Measurements from ENCODE around the gene C8G. TPM values are rescaled to one million over a fixed set of nuclear protein-coding genes. Genes with fewer than 3 reads are reported as not detected.

C8G gene
- total RNA-seq (2021; ENCODE audit: unreplicated experiment) = 2.9 TPM
- polyA plus RNA-seq (2012; ENCODE audit: insufficient read length) = 2.8 TPM
- percentile 29 among the genes with signal in this experiment for Bru-seq, nascent RNA
- BruChase-seq, experiment 1, labeled RNA remaining after a 2-hour chase = percentile 58 among the genes with signal in this experiment
- percentile 70 among the genes with signal in this experiment for BruChase-seq, experiment 2, labeled RNA remaining after a 6-hour chase
- long read RNA-seq, partial matches to known transcripts = 2 of 6 reads
- long read RNA-seq, other reads (novel, unspliced or antisense) = 4 of 6 reads

DNA sequence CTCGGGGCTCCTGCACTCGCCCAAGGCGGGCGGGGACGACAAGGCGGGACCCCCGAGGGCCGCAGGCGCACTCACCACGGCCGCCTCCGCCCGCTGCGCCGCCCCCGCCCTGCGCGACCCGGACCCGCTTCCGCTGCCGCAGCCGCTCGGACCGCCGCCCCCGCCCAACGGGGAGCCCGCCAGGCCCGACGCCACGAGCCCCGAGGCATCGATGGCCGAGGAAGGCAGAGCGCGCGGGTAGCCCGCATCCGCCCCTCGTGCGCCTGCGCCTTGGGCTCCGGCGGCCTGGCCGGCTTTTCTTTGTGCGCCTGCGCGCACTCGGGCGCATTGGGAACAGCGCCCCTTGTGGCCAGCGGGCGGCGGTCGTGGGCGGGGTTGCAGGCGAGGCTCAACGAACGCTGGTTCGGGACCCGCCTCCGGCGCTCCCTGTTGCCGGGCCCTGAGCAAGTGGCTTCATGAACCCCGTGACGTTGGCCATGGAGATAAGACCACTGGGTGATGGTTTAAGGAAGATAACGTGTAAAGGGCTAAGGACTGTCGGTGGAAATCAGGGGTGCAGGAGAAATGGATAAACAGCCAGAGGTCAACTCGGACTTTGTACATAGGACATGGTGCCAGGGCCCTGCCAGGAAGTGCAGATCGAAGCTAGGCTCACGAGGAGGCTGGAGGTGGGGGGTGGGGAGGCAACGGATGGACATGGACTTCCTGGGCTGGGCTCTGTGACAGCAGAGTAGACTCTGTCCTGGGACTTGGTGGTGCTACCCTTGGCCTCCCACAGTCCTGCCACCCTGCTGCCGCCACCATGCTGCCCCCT lies at the start of gene C8G, which contains the start of gene FBXW5:
C8G (plus strand) TSS at position 725 of the 814 bp plus-strand sequence; CDS start at position 803, 78 bp downstream.
FBXW5 (minus strand) TSS at position 220 of the 814 bp plus-strand sequence. CDS start 655 bp downstream, outside the sequence.
- ChIA-PET POLR2A (no interaction called here), CTCF (no interaction called here)
- H3K4me1 ChIP-seq (ENCODE audit: control insufficient read depth, insufficient read depth, low read length) = peaks cover 27% of the 10 kb centered on the region
- H3K4me3 ChIP-seq (ENCODE audit: low read depth in 2 of 2, low read length in 2 of 2) = peak within 1 kb of the TSS; percentile 64
- H3K9me3 ChIP-seq (ENCODE audit: control insufficient read depth, insufficient read depth, low read depth, low read length) = no peaks in the 10 kb centered on the region
- intact Hi-C loops (cut with micrococcal nuclease; ENCODE audit: unreplicated experiment) (loop anchor here (10.0 kb wide), 1 partner anchor 90 kb away; the partner anchor contains the start of gene FUT7), in situ Hi-C loops (cut with HindIII; ENCODE audit: low pct_unique_long_range_greater_than_20kb, low sequenced_read_pairs) (no loop called here)
- TF ChIP-seq, protein P1, sequence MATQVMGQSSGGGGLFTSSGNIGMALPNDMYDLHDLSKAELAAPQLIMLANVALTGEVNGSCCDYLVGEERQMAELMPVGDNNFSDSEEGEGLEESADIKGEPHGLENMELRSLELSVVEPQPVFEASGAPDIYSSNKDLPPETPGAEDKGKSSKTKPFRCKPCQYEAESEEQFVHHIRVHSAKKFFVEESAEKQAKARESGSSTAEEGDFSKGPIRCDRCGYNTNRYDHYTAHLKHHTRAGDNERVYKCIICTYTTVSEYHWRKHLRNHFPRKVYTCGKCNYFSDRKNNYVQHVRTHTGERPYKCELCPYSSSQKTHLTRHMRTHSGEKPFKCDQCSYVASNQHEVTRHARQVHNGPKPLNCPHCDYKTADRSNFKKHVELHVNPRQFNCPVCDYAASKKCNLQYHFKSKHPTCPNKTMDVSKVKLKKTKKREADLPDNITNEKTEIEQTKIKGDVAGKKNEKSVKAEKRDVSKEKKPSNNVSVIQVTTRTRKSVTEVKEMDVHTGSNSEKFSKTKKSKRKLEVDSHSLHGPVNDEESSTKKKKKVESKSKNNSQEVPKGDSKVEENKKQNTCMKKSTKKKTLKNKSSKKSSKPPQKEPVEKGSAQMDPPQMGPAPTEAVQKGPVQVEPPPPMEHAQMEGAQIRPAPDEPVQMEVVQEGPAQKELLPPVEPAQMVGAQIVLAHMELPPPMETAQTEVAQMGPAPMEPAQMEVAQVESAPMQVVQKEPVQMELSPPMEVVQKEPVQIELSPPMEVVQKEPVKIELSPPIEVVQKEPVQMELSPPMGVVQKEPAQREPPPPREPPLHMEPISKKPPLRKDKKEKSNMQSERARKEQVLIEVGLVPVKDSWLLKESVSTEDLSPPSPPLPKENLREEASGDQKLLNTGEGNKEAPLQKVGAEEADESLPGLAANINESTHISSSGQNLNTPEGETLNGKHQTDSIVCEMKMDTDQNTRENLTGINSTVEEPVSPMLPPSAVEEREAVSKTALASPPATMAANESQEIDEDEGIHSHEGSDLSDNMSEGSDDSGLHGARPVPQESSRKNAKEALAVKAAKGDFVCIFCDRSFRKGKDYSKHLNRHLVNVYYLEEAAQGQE (IDR thresholded peaks at IDR 0.05; ENCODE audit: insufficient read depth in 1 of 2, low read depth in 2 of 2, low read length in 1 of 2) = no peak
- peak; percentile 34; the same call in 1 of the 2 replicates for TF ChIP-seq POLR2AphosphoS5 (IDR thresholded peaks at IDR 0.05; ENCODE audit: low read depth, low read length)
- TF ChIP-seq, protein P2, sequence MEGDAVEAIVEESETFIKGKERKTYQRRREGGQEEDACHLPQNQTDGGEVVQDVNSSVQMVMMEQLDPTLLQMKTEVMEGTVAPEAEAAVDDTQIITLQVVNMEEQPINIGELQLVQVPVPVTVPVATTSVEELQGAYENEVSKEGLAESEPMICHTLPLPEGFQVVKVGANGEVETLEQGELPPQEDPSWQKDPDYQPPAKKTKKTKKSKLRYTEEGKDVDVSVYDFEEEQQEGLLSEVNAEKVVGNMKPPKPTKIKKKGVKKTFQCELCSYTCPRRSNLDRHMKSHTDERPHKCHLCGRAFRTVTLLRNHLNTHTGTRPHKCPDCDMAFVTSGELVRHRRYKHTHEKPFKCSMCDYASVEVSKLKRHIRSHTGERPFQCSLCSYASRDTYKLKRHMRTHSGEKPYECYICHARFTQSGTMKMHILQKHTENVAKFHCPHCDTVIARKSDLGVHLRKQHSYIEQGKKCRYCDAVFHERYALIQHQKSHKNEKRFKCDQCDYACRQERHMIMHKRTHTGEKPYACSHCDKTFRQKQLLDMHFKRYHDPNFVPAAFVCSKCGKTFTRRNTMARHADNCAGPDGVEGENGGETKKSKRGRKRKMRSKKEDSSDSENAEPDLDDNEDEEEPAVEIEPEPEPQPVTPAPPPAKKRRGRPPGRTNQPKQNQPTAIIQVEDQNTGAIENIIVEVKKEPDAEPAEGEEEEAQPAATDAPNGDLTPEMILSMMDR (IDR thresholded peaks at IDR 0.05) = peak; percentile 97
- TF ChIP-seq TCF7L2 (IDR thresholded peaks at IDR 0.05; ENCODE audit: low read depth, low read length) = no peak
- H3K27me3 ChIP-seq (ENCODE audit: control insufficient read depth, insufficient read depth, low read length) = no peaks in the 10 kb centered on the region
- no TSS peak for BruUV-seq (replicated peaks)
- peak; percentile 62 for DNase-seq (ENCODE audit: low read depth, low spot score)
- H3K36me3 ChIP-seq (ENCODE audit: control insufficient read depth, insufficient read depth, low read length) = peaks cover 7% of the 10 kb centered on the region; the same call in 1 of the 2 replicates
- peak within 1 kb of the TSS; percentile 80 for H3K27ac ChIP-seq (ENCODE audit: low read length)
- ATAC-seq = peak; percentile 68

GRCh38 chr9:136896027-136896426 lies 49.0 kb upstream of the C8G start:
- Histone ChIP-seq H3K4me1 (ENCODE audit: control insufficient read depth, insufficient read depth, low read length) (peaks cover 25% of the 10 kb centered on the region), H3K27me3 (ENCODE audit: control insufficient read depth, insufficient read depth, low read length) (no peaks in the 10 kb centered on the region), H3K9me3 (ENCODE audit: control insufficient read depth, insufficient read depth, low read depth, low read length) (no peaks in the 10 kb centered on the region), H3K4me3 (ENCODE audit: low read depth in 2 of 2, low read length in 2 of 2) (no peak overlapping the region), H3K36me3 (ENCODE audit: control insufficient read depth, insufficient read depth, low read length) (0 out of 2 replicates have a peak, but pooled peaks cover 2% of the 10 kb centered on the region), H3K27ac (ENCODE audit: low read length) (peak overlapping the region; percentile 23; the same call in 1 of the 2 replicates)
- DNase-seq (ENCODE audit: low read depth, low spot score) (no peak), ATAC-seq (no peak)
- intact Hi-C loops (cut with micrococcal nuclease; ENCODE audit: unreplicated experiment) (no loop called here), in situ Hi-C loops (cut with HindIII; ENCODE audit: low pct_unique_long_range_greater_than_20kb, low sequenced_read_pairs) (no loop called here)
- no TSS peak for BruUV-seq (replicated peaks)
- CTCF ChIA-PET = no interaction called here
- POLR2A ChIA-PET = no interaction called here
- no peak for TF ChIP-seq SIN3A (IDR thresholded peaks at IDR 0.05; ENCODE audit: borderline replicate concordance, insufficient read depth, low read depth, low read length)
- TF ChIP-seq, protein P1 (IDR thresholded peaks at IDR 0.05; ENCODE audit: insufficient read depth in 1 of 2, low read depth in 2 of 2, low read length in 1 of 2) = no peak
- TF ChIP-seq, protein P2 (IDR thresholded peaks at IDR 0.05) = no peak
- TF ChIP-seq TCF7L2 (IDR thresholded peaks at IDR 0.05; ENCODE audit: low read depth, low read length) = no peak
- no peak for TF ChIP-seq POLR2AphosphoS5 (IDR thresholded peaks at IDR 0.05; ENCODE audit: low read depth, low read length)
